Stimulated activated CD8-positive, alpha-beta memory T cell treated with anti-CD3 and anti-CD28 coated beads, Interleukin-2, amount 100 ng/mL, for 1 hour (primary cell): Measurements from ENCODE around the gene JAK2.
"Not testable (repeated sequence)": the region's sequence is repeated elsewhere in the genome, so short reads cannot be mapped to it uniquely, and the experiment has no call there.

Experiments used
- DNase-seq, 2 donors: peaks; one replicate each; pipeline ENCODE4 v3.0.0-alpha.2; 2020; ENCODE audit warnings: low read depth in 2 of 2

Gene JAK2

DNA sequence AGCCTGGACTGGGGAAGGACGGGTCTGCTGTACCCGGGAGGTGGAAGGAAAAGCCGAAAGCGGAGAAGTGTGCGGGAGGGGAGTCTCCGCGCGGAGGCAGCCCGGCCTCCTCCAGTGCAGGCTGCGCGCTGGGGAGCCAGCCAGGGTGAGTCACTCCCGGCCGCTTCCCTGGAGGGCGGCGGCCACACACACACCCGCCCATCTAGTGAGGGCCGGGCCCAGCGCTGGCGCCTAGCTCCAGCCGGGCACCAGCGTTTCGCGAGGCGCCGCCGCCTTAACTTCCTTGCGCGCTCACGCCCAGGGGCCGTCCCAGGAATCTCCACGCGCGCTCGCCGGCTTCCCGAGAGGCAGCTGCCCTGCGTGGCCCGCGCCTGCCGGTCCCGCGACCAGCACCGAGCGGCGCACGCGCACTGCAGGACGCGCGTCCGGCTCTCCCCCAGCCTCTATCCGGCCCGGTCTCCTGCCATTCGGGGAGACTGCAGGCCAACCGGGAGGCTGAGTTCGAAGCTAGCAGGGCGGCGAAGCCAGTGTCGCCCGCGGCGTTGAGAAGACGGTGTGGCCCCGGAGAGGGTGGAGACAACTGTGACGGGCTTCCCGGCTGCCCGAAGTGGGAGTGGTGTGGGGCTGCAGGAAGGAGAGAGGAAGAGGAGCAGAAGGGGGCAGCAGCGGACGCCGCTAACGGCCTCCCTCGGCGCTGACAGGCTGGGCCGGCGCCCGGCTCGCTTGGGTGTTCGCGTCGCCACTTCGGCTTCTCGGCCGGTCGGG is at the start of gene JAK2:
TSS of gene JAK2 (plus strand) at position 652 of the 765 bp plus-strand sequence. CDS start 36,716 bp downstream, outside the sequence.
- DNase-seq: peak; percentile 53 to 62

GRCh38 chr9:4936277-4936676 is 48.8 kb upstream of the JAK2 start:
- no peak for DNase-seq

- DNase-seq: no peak
These were observed 48.2 kb upstream of the JAK2 start for GRCh38 chr9:4936823-4937222.

DNA sequence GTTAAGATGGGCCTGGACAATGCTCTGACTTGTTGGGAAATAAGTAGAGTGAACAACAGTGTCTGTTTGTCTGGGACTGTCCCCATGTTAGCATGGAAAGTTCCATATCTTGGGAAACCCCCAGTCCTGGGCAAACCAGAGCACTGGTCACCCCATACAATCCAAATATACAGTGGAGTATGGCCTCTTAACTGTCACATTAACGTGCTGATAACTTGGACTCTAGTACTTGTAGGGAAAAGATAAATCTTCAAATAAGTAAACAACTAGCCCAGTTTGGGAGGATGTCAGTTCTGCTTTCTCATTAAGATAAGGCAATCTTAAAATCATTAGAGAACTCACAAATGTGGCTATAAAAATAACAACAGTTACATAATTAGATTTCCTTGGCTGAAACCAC is 47.6 kb upstream of the JAK2 start:
- no peak for DNase-seq

DNA sequence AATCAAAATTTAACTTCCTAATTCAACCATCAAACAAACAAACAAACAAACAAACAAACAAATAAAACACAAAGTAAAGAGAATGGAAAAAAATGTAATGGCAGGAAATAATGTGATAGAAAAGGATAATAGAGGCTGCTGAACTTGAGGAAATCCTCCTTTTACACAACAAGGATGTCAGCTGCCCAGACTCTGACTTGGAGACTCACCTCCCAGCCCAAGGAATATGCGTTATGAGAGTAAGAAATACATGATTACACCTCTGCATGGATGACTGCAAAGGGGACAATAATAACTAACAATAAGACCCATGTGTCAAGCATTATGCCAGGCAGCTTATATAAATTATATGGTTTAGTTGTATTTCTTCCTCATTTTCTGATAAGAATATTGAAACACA is 46.6 kb upstream of the JAK2 start:
- DNase-seq: no peak

DNA sequence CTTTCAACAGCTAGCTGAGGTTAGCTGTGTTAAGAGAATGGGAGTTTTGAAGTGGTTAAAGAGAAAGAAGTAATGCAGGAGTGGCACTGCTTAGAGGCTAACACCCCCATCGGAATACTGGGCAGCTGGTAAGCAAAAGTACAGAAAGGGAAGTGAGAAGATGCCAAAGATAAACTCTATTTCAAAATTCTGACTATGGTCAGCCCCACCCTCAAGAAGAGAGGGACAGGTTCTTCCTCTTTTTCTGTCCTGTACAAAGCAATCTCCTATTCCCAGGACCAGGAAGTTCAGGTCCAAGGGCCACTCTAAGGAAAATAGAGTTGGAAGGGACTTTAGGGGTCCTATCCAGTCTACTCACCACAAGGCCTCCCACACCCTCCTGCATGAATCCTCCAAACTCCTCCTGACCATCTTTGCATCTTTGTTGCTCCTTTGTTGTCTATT is 45.9 kb upstream of the JAK2 start:
- no peak for DNase-seq

DNA sequence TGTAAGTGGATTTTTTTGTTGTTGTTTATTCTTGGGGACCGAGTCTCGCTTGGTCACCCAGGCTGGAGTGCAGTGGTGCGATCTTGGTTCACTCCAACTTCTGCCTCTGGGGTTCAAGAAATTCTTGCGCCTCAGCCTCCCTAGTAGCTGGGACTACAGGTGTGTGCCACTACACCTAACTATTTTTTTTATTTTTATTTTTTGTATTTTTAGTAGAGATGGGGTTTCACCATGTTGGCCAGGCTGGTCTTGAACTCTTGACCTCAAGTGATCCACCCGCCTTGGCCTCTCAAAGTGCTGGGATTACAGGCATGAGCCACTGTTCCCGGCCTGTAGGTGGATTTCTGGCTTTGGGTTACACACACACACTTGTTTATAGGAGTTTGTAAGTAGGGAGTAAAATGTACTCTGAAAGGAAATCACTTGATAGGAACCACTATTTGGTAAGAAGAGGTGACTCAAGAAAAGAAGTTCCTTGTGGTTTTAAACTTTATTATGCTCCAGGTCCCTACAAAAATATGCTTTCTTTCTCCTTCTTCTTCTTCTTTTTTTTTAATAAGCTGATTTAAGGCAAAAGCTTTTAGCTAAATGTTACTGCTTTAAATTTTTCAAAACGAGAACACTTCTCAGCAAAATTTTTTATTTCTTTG is 42.9 kb upstream of the JAK2 start:
- not testable (repeated sequence) for DNase-seq

DNA sequence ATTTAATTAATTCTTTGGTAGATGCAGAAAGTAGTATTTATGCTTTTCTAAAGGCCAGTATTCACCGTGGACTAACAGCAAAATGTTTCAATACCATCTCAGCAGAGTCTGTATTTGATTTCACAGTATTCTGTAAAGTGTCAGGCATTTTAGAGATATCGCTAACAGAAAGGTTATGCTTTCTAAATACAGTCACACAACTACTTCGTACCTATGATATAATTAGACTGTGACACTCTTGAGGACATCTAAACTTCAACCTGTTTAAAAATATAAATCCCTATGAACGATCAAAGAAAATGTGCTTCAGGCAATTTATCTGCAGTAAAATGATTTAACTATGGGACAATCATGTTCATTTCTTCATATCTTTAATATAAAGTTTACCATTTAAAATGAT is 41.7 kb upstream of the JAK2 start:
- DNase-seq: no peak

- DNase-seq: not testable (repeated sequence)
These were observed 40.5 kb upstream of the JAK2 start for GRCh38 chr9:4944431-4945211.

- DNase-seq: no peak
These were observed 38.1 kb upstream of the JAK2 start for GRCh38 chr9:4946937-4947336.

- no peak for DNase-seq
These were observed 29.2 kb upstream of the JAK2 start for GRCh38 chr9:4955836-4956235.

DNA sequence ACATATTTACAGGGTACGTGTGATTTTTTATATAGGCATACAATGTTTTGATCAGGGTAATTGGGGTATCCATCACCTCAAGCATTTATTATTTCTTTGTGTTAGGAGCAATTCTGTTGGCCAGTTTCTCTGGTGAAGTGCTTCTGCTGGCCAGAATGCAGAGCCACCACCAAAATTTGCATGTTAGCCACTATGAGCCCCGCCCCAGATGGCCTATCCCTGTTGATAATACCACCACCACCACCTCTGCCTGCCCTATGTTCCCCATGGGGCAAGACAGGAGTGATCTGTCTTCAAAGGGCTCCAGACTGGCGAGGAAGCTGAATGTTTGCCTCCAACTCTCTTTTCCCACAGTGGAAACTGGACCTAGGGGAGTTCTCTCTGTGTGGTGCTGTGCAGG is 26.0 kb upstream of the JAK2 start:
- DNase-seq: no peak

- DNase-seq: no peak
These were observed 23.0 kb upstream of the JAK2 start for GRCh38 chr9:4962085-4962484.

GRCh38 chr9:4964540-4964939 is 20.5 kb upstream of the JAK2 start:
- DNase-seq: no peak

- no peak for DNase-seq
These were observed 19.8 kb upstream of the JAK2 start for GRCh38 chr9:4965174-4965821.

GRCh38 chr9:4967523-4967922 is 17.5 kb upstream of the JAK2 start:
- no peak for DNase-seq

GRCh38 chr9:4969130-4969529 is 15.9 kb upstream of the JAK2 start:
- no peak for DNase-seq

GRCh38 chr9:4970970-4971641 is 14.0 kb upstream of the JAK2 start:
- DNase-seq: no peak

DNA sequence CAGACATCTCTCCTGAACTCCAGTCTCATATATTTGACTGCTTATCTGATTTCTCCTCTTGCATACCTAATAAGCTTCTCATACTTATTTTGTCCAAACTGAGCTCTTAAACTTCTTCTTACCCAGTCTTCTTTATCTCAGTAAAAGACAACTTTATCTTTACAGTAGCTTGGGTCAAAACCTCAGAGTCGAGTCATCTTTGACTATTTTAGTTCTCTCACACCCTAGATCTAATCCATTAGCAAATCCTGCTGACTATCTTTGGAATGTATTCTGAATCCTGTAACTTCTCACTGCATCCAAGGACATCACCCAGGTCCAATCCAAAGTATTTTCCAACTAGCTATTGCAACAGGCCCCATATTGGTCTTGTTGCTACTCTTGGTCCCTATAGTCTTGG is 11.8 kb upstream of the JAK2 start:
- DNase-seq: no peak

- no peak for DNase-seq
These were observed 11.2 kb upstream of the JAK2 start for GRCh38 chr9:4973902-4974301.

GRCh38 chr9:4979239-4979638 is 5.8 kb upstream of the JAK2 start:
- DNase-seq: no peak
